ENCODE results near the gene RNF150. TPM values are rescaled to one million over a fixed set of nuclear protein-coding genes. Genes with fewer than 3 reads are reported as not detected.
A peak's percentile ranks its signal among the peaks of the same experiment; 100 is the strongest.

Gene RNF150
- total and polyA plus RNA-seq, 2 of the 8 experiments (the other 6 are each of a cell fraction or from before 2014, with no cell fraction given) = 3.4 to 4.8 TPM

DNA sequence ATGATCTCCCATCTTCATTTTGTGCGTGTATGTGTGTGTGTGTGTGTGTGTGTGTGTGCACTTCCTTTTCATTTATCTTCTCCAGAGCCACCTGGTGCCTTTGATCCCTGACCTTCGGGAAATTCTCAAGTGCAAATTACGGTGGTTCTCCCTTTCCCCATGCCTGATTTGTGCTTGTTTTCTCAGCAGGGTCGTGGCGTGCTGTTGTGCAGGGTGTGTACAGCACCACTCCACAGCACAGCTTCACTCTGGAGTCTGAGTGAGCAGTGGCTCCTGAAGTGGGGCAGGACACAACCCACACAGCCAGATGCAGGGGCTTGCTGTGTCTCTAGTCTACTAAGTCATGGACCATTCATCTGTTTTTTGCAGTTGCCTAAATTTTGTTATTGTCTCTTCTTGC is 262.8 kb downstream of the RNF150 start:
- Histone ChIP-seq H3K9ac (replicated peaks in 1 of 4; ENCODE audit: extremely low read depth in 1 of 4, low read depth in 3 of 4, low read length in 3 of 4) (no peak overlapping the region), H3K14ac (ENCODE audit: insufficient read length) (no peak overlapping the region), H3K18ac (ENCODE audit: extremely low read depth, low read length) (no peak overlapping the region), H2BK20ac (ENCODE audit: low read length) (no peak overlapping the region), H3K79me2 (ENCODE audit: control insufficient read depth in 1 of 2, insufficient read depth in 2 of 2, low read length in 2 of 2) (no peaks in the 10 kb centered on the region), H3K4me3 (ENCODE audit: extremely low read depth in 1 of 4, insufficient read depth in 2 of 4, low read depth in 3 of 4, low read length in 4 of 4) (no peak overlapping the region), H2AFZ (ENCODE audit: low read length) (no peak overlapping the region), H2BK15ac (ENCODE audit: low read length) (no peak overlapping the region), H3K23ac (ENCODE audit: insufficient read length) (no peak overlapping the region), H2BK120ac (replicated peaks; ENCODE audit: low read depth, low read length) (no peak overlapping the region), H4K20me1 (replicated peaks in 1 of 2; ENCODE audit: control insufficient read depth in 1 of 2, insufficient read depth in 2 of 2, low read length in 2 of 2) (no peaks in the 10 kb centered on the region), H3K36me3 (ENCODE audit: control insufficient read depth in 2 of 4, insufficient read depth in 4 of 4, low read length in 3 of 4) (no peaks in the 10 kb centered on the region), H3K9me3 (ENCODE audit: insufficient read depth in 2 of 2, low read depth in 1 of 2, low read length in 1 of 2) (no peaks in the 10 kb centered on the region), H3K23me2 (ENCODE audit: low read depth, low read length) (no peaks in the 10 kb centered on the region), H3K4me1 (replicated peaks in 1 of 4; ENCODE audit: control insufficient read depth in 3 of 4, insufficient read depth in 4 of 4, low read length in 3 of 4) (no peaks in the 10 kb centered on the region; a peak in 2 of 7 replicates), H3K56ac (replicated peaks; ENCODE audit: insufficient read length, low read depth, low read length) (no peak overlapping the region), H4K5ac (ENCODE audit: insufficient read length, low read depth, low read length) (no peak overlapping the region), H3K4ac (replicated peaks; ENCODE audit: insufficient read length, low read depth, low read length) (no peak overlapping the region), H4K8ac (ENCODE audit: extremely low read depth, insufficient read depth, low read length) (no peak overlapping the region), H2BK12ac (ENCODE audit: low read depth, low read length) (no peak overlapping the region), H3K79me1 (ENCODE audit: low read depth, low read length) (no peaks in the 10 kb centered on the region), H3K27ac (ENCODE audit: low read depth, low read length) (no peak overlapping the region), H3K27me3 (replicated peaks in 1 of 4; ENCODE audit: control insufficient read depth in 3 of 4, extremely low read depth in 1 of 4, insufficient read depth in 3 of 4, low read length in 3 of 4) (no peaks in the 10 kb centered on the region), H4K91ac (replicated peaks; ENCODE audit: insufficient read length, low read length) (peak overlapping the region; percentile 71), H2AK5ac (ENCODE audit: low read depth, low read length) (no peak overlapping the region), H2BK5ac (ENCODE audit: low read depth, low read length) (no peak overlapping the region), H3K4me2 (ENCODE audit: insufficient read depth in 1 of 2, low read depth in 2 of 2, low read length in 2 of 2) (no peak overlapping the region)
- DNase-seq (ENCODE audit: low read depth in 1 of 2, low spot score in 2 of 2) (no peak), FAIRE-seq (no peak)
- CTCF ChIA-PET (ENCODE audit: partially characterized antibody) = interaction anchor here (1.3 to 3.6 kb wide), 4 partner anchors 13 to 264 kb away, joined by 4 to 19 read pairs (median 13); partner anchors contain the start of gene RNF150
- WGBS, 2 experiments (ENCODE audit: extremely low coverage in 1 of 2, insufficient coverage in 1 of 2, insufficient read length in 1 of 2, insufficient replicate concordance in 2 of 2, low coverage in 1 of 2, low lambda C conversion rate in 2 of 2, missing lambda C conversion rate in 1 of 2) = 68% methylated on average over 5 of the region's 5 CpGs; no CpG with 5 or more reads in 1 of the 2 experiments
- POLR2A ChIA-PET (ENCODE audit: partially characterized antibody) = no interaction called here
- TF ChIP-seq TAF7 (optimal IDR thresholded peaks at IDR 0.05; ENCODE audit: borderline replicate concordance, low read depth, low read length) (no peak), SRF (IDR thresholded peaks at IDR 0.05; ENCODE audit: low read depth, low read length) (no peak), RFX5 (IDR thresholded peaks at IDR 0.05; ENCODE audit: borderline replicate concordance, low read depth, low read length) (no peak), POLR2A (IDR thresholded peaks at IDR 0.05; ENCODE audit: control extremely low read depth in 1 of 2, low read depth in 2 of 2, low read length in 2 of 2) (no peak), ASH2L (IDR thresholded peaks at IDR 0.05; ENCODE audit: low read length) (no peak), CBX8 (IDR thresholded peaks at IDR 0.05; ENCODE audit: borderline replicate concordance, low read depth, low read length) (no peak), SUZ12 (IDR thresholded peaks at IDR 0.05; ENCODE audit: low read length) (no peak), POLR2AphosphoS5 (IDR thresholded peaks at IDR 0.05; ENCODE audit: low read depth, low read length) (no peak), POU5F1 (IDR thresholded peaks at IDR 0.05; ENCODE audit: low read depth, low read length) (no peak), YY1 (IDR thresholded peaks at IDR 0.05; ENCODE audit: low read depth, low read length) (no peak), TAF1 (IDR thresholded peaks at IDR 0.05; ENCODE audit: low read depth, low read length) (no peak), SIX5 (IDR thresholded peaks at IDR 0.05; ENCODE audit: low read depth, low read length) (no peak), HDAC6 (IDR thresholded peaks at IDR 0.05; ENCODE audit: low read depth, low read length) (no peak), BACH1 (IDR thresholded peaks at IDR 0.05; ENCODE audit: low read length) (no peak)
- TF ChIP-seq, protein P1, sequence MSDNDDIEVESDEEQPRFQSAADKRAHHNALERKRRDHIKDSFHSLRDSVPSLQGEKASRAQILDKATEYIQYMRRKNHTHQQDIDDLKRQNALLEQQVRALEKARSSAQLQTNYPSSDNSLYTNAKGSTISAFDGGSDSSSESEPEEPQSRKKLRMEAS (IDR thresholded peaks at IDR 0.05) = no peak
- TF ChIP-seq, protein P2, sequence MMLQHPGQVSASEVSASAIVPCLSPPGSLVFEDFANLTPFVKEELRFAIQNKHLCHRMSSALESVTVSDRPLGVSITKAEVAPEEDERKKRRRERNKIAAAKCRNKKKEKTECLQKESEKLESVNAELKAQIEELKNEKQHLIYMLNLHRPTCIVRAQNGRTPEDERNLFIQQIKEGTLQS (IDR thresholded peaks at IDR 0.05; ENCODE audit: insufficient read depth, low read depth, low read length) = no peak

Data from H1 (cell line).